Neural cell (in vitro differentiated cells): ENCODE measurements around the gene SYT15.

Source experiments
- CTCF ChIP-seq: fragments of 450-650 bp; IDR thresholded peaks from 2 replicates; pipeline ENCODE4 v1.5.1; 2014; ENCODE audit warnings: antibody characterized with exemption, mild to moderate bottlenecking, moderate library complexity; ENCODE audit not compliant: poor library complexity, severe bottlenecking
- EZH2 ChIP-seq: fragments of 200-600, 300-800 bp; shearing (Covaris generic), sonication (generic); IDR thresholded peaks from 2 replicates; pipeline ENCODE4 v1.6.1; 2014; ENCODE audit warnings: antibody characterized with exemption, low read length, borderline replicate concordance, mild to moderate bottlenecking; ENCODE audit not compliant: insufficient read depth, poor library complexity, severe bottlenecking

GRCh38 chr10:46530249-46531186, 48.4 kb upstream of the SYT15 start:
- no peak for TF ChIP-seq CTCF
- no peak for TF ChIP-seq EZH2
